Neuronal stem cell (in vitro differentiated cells): Measurements from ENCODE around the gene SMAP2.
A peak's percentile ranks its signal among the peaks of the same experiment; 100 is the strongest.

ENCODE experiments used
- DNase-seq: peaks from one replicate; pipeline ENCODE4 v3.0.0-alpha.2; 2013; ENCODE audit warnings: low spot score
- H2AFZ ChIP-seq: one replicate; pipeline ENCODE4 v1.6.1; 2013; ENCODE audit warnings: mild to moderate bottlenecking, low read length, inconsistent platforms
- H2AK5ac ChIP-seq: 2 replicates; pipeline ENCODE4 v1.6.1; 2013; ENCODE audit warnings: low read depth, mild to moderate bottlenecking, inconsistent platforms, low read length, moderate library complexity, mixed read lengths
- H2BK120ac ChIP-seq: 2 replicates; pipeline ENCODE4 v1.6.1; 2013; ENCODE audit warnings: low read depth, mild to moderate bottlenecking, inconsistent platforms, low read length, moderate library complexity, mixed read lengths
- H2BK12ac ChIP-seq: one replicate; pipeline ENCODE4 v1.6.1; 2013; ENCODE audit warnings: low read length, inconsistent platforms
- H2BK15ac ChIP-seq: 2 replicates; pipeline ENCODE4 v1.6.1; 2013; ENCODE audit warnings: mild to moderate bottlenecking, low read length, inconsistent platforms, mixed read lengths
- H2BK5ac ChIP-seq: one replicate; pipeline ENCODE4 v1.6.1; 2013; ENCODE audit warnings: inconsistent platforms, mild to moderate bottlenecking, low read length, moderate library complexity
- H3K14ac ChIP-seq: one replicate; pipeline ENCODE4 v1.6.1; 2013; ENCODE audit warnings: low read length, inconsistent platforms
- H3K18ac ChIP-seq: 2 replicates; pipeline ENCODE4 v1.6.1; 2013; ENCODE audit warnings: low read length, inconsistent platforms
- H3K23ac ChIP-seq: 2 replicates; pipeline ENCODE4 v1.6.1; 2013; ENCODE audit warnings: low read depth, mild to moderate bottlenecking, mixed read lengths, low read length, inconsistent platforms; ENCODE audit not compliant: poor library complexity
- H3K27ac ChIP-seq: replicated peaks from 3 replicates; pipeline ENCODE4 v1.5.1; 2013; ENCODE audit warnings: low read length, inconsistent platforms
- H3K27me3 ChIP-seq, 3 experiments: 2 replicates each; pipeline ENCODE4 v1.6.1; 2013; ENCODE audit warnings: low read length in 3 of 3, mild to moderate bottlenecking in 2 of 3, inconsistent platforms in 1 of 3, low read depth in 1 of 3, mixed read lengths in 1 of 3, moderate library complexity in 1 of 3; ENCODE audit not compliant: control insufficient read depth in 3 of 3, insufficient read depth in 3 of 3
- H3K36me3 ChIP-seq, 2 donors: replicated peaks in 1 of 2; 2 replicates each; pipeline ENCODE4 v1.6.1; 2013; ENCODE audit warnings: low read length in 2 of 2; ENCODE audit not compliant: control insufficient read depth in 2 of 2, insufficient read depth in 2 of 2
- H3K4ac ChIP-seq: 2 replicates; pipeline ENCODE4 v1.6.1; 2013; ENCODE audit warnings: inconsistent platforms, mild to moderate bottlenecking, low read length, moderate library complexity
- H3K4me1 ChIP-seq, 2 donors: 1 replicate in 1 of 2; 2 replicates in 1 of 2; pipeline ENCODE4 v1.6.1; 2013; ENCODE audit warnings: low read length in 2 of 2, low read depth in 1 of 2; ENCODE audit not compliant: control insufficient read depth in 2 of 2, insufficient read depth in 1 of 2
- H3K4me2 ChIP-seq: one replicate; pipeline ENCODE4 v1.6.1; 2013; ENCODE audit warnings: mild to moderate bottlenecking, low read length, inconsistent platforms; ENCODE audit not compliant: insufficient read depth, poor library complexity, severe bottlenecking
- H3K4me3 ChIP-seq, 2 donors: 2 replicates each; pipeline ENCODE4 v1.5.1; 2013; ENCODE audit warnings: low read length in 2 of 2, mild to moderate bottlenecking in 2 of 2, inconsistent platforms in 1 of 2, moderate library complexity in 1 of 2
- H3K79me1 ChIP-seq: one replicate; pipeline ENCODE4 v1.6.1; 2013; ENCODE audit warnings: low read depth, mild to moderate bottlenecking, inconsistent platforms, low read length, moderate library complexity
- H3K9ac ChIP-seq: one replicate; pipeline ENCODE4 v1.6.1; 2013; ENCODE audit warnings: mild to moderate bottlenecking, low read depth, low read length, inconsistent platforms; ENCODE audit not compliant: poor library complexity
- H3K9me3 ChIP-seq, 2 donors: replicated peaks in 1 of 2; 2 replicates each; pipeline versions ENCODE3 to v1.6.1; 2013; ENCODE audit warnings: low read length in 2 of 2, mild to moderate bottlenecking in 2 of 2, inconsistent platforms in 1 of 2, low read depth in 1 of 2, mixed read lengths in 1 of 2, moderate library complexity in 1 of 2; ENCODE audit not compliant: control insufficient read depth in 2 of 2, insufficient read depth in 1 of 2
- H4K8ac ChIP-seq: one replicate; pipeline ENCODE4 v1.6.1; 2013; ENCODE audit warnings: low read depth, mild to moderate bottlenecking, inconsistent platforms, low read length, moderate library complexity
- H4K91ac ChIP-seq: one replicate; pipeline ENCODE4 v1.6.1; 2013; ENCODE audit warnings: low read length, low read depth, mild to moderate bottlenecking, inconsistent platforms; ENCODE audit not compliant: poor library complexity
- WGBS, 2 donors: extraction: QIAGEN DNeasy Blood & Tissue Kit; methylation state at CpG; one replicate each; pipeline ENCODE4 v1.1.7; 2013; ENCODE audit warnings: missing lambda C conversion rate in 2 of 2, mixed read lengths in 1 of 2; ENCODE audit not compliant: insufficient read length in 2 of 2, insufficient replicate concordance in 1 of 2; ENCODE audit errors: extremely low coverage in 2 of 2; 5-methylcytosine and 5-hydroxymethylcytosine counted together

The SMAP2 gene

GRCh38 chr1:40363721-40364120 is 9.8 kb upstream of the SMAP2 start:
- no peak overlapping the region for H2AFZ ChIP-seq
- H3K4me3 ChIP-seq, result no peak overlapping the region
- H3K23ac ChIP-seq, result no peak overlapping the region
- H2BK120ac ChIP-seq, result no peak overlapping the region
- no peak overlapping the region for H3K27ac ChIP-seq
- no peak overlapping the region for H4K8ac ChIP-seq
- H3K18ac ChIP-seq, result no peak overlapping the region
- H3K4me2 ChIP-seq, result no peak overlapping the region
- no peak overlapping the region for H3K9ac ChIP-seq
- H3K9me3 ChIP-seq, result no peaks in the 10 kb centered on the region
- H3K36me3 ChIP-seq, result no peaks in the 10 kb centered on the region
- no peak overlapping the region for H2AK5ac ChIP-seq
- H2BK12ac ChIP-seq, result no peak overlapping the region
- no peak overlapping the region for H2BK5ac ChIP-seq
- no peaks in the 10 kb centered on the region for H3K27me3 ChIP-seq
- no peaks in the 10 kb centered on the region for H3K4me1 ChIP-seq
- H4K91ac ChIP-seq, result no peak overlapping the region
- H3K79me1 ChIP-seq, result no peaks in the 10 kb centered on the region
- H3K4ac ChIP-seq, result no peak overlapping the region
- H3K14ac ChIP-seq, result no peak overlapping the region
- no peak for DNase-seq
- WGBS, 2 donors, result no CpG with 5 or more reads among the region's 2 CpGs
- H2BK15ac ChIP-seq, result no peak overlapping the region

GRCh38 chr1:40371707-40372258 is 1.7 kb upstream of the SMAP2 start:
- no peak overlapping the region for H3K4me2 ChIP-seq
- no peak for DNase-seq
- H3K9ac ChIP-seq, result no peak overlapping the region
- H3K4me1 ChIP-seq, result peaks cover 2 to 5% of the 10 kb centered on the region in 2 donors
- H2AFZ ChIP-seq, result peak overlapping the region; percentile 15
- H3K36me3 ChIP-seq, result no peaks in the 10 kb centered on the region
- H3K27ac ChIP-seq, result no peak overlapping the region
- WGBS, 2 donors, result no CpG with 5 or more reads among the region's 4 CpGs
- no peak overlapping the region for H3K14ac ChIP-seq
- no peak overlapping the region for H2BK12ac ChIP-seq
- no peak overlapping the region for H2BK15ac ChIP-seq
- H3K27me3 ChIP-seq, result no peaks in the 10 kb centered on the region
- peaks cover 5% of the 10 kb centered on the region for H3K79me1 ChIP-seq
- H2BK5ac ChIP-seq, result no peak overlapping the region
- no peak overlapping the region for H3K23ac ChIP-seq
- no peak overlapping the region for H2BK120ac ChIP-seq
- H3K4ac ChIP-seq, result no peak overlapping the region
- no peak overlapping the region for H3K4me3 ChIP-seq
- H2AK5ac ChIP-seq, result no peak overlapping the region
- no peak overlapping the region for H3K18ac ChIP-seq
- H4K91ac ChIP-seq, result no peak overlapping the region
- H3K9me3 ChIP-seq, result no peaks in the 10 kb centered on the region
- H4K8ac ChIP-seq, result no peak overlapping the region

GRCh38 chr1:40372658-40373322 is 737 bp upstream of the SMAP2 start:
- Histone ChIP-seq H2BK15ac (no peak overlapping the region), H2BK120ac (no peak overlapping the region), H3K23ac (no peak overlapping the region), H3K4ac (no peak overlapping the region), H2AK5ac (no peak overlapping the region), H4K91ac (no peak overlapping the region), H3K27me3 (no peaks in the 10 kb centered on the region), H2BK5ac (no peak overlapping the region), H3K79me1 (peaks cover 7% of the 10 kb centered on the region), H3K9ac (no peak overlapping the region), H3K4me2 (no peak overlapping the region), H2BK12ac (no peak overlapping the region), H4K8ac (no peak overlapping the region), H3K9me3 (no peaks in the 10 kb centered on the region), H3K36me3 (no peaks in the 10 kb centered on the region), H3K4me1 (peaks cover 2 to 5% of the 10 kb centered on the region in 2 donors), H3K14ac (no peak overlapping the region), H2AFZ (peak overlapping the region; percentile 98), H3K18ac (no peak overlapping the region), H3K4me3 (peak overlapping the region in 1 of 2 donors; percentile 31), H3K27ac (peak overlapping the region; percentile 2)
- no peak for DNase-seq
- WGBS, 2 donors, result no CpG with 5 or more reads among the region's 6 CpGs

- H3K4me3 ChIP-seq, result no peak overlapping the region
- H3K14ac ChIP-seq, result no peak overlapping the region
- H2BK120ac ChIP-seq, result no peak overlapping the region
- H2BK12ac ChIP-seq, result no peak overlapping the region
- H2BK5ac ChIP-seq, result no peak overlapping the region
- no peak overlapping the region for H3K27ac ChIP-seq
- no peak overlapping the region for H3K18ac ChIP-seq
- no CpG with 5 or more reads among the region's 1 CpG for WGBS, 2 donors
- no peak overlapping the region for H3K9ac ChIP-seq
- H3K4me1 ChIP-seq, result peaks cover 2 to 5% of the 10 kb centered on the region in 2 donors
- no peak overlapping the region for H4K91ac ChIP-seq
- peaks cover 7% of the 10 kb centered on the region for H3K79me1 ChIP-seq
- no peak for DNase-seq
- H3K36me3 ChIP-seq, result no peaks in the 10 kb centered on the region
- no peak overlapping the region for H3K23ac ChIP-seq
- H2AFZ ChIP-seq, result no peak overlapping the region
- H3K27me3 ChIP-seq, result no peaks in the 10 kb centered on the region
- H3K4ac ChIP-seq, result no peak overlapping the region
- no peak overlapping the region for H2BK15ac ChIP-seq
- no peak overlapping the region for H2AK5ac ChIP-seq
- H4K8ac ChIP-seq, result no peak overlapping the region
- no peaks in the 10 kb centered on the region for H3K9me3 ChIP-seq
- no peak overlapping the region for H3K4me2 ChIP-seq
These were observed 4.0 kb downstream of the SMAP2 start for GRCh38 chr1:40377512-40377911.
